ENCODE results near the gene CPT1C. TPM values are rescaled to one million over a fixed set of nuclear protein-coding genes. Genes with fewer than 3 reads are reported as not detected.

The CPT1C gene
- total RNA-seq, 1 donor from 2014 or later, result 48.8 TPM

DNA sequence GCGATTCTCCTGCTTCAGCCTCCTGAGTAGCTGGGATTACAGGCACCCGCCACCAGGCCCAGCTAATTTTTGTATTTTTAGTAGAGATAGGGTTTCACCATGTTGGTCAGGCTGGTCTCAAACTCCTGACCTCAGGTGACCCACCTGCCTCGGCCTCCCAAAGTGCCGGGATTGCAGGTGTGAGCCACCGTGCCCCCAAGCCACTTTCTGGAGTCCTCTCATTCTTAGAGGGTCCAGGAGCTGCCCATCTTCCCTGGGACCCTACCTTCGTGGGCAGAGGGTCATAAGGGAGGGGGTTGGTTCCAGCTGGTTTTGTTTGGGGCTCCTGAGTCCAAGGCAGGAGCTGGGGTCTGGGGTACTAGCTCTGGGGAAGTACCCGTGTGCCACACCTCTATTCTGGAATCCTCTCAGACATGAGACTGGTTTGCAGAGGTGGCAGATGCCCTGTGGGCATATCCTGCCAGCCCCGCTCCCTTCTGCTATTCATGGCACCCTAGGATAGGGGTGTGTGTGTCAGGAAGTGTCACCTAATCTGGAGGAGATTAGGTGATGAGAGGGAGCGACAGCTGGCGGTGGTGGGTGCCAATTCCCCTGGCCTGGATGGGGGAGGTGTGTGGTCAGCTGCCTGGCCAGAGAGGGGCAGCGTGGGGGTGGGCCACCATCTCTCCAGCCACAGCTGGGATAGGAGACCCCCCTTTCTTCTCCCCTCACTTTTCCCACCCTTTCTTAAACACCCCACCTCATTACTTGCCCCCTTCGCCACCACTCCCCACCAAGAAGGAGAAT lies 11.7 kb upstream of the CPT1C start:
- no peak overlapping the region for H3K4me3 Mint-ChIP-seq (ENCODE audit: unreplicated experiment)
- no peaks in the 10 kb centered on the region for H3K9me3 Mint-ChIP-seq (ENCODE audit: unreplicated experiment)

DNA sequence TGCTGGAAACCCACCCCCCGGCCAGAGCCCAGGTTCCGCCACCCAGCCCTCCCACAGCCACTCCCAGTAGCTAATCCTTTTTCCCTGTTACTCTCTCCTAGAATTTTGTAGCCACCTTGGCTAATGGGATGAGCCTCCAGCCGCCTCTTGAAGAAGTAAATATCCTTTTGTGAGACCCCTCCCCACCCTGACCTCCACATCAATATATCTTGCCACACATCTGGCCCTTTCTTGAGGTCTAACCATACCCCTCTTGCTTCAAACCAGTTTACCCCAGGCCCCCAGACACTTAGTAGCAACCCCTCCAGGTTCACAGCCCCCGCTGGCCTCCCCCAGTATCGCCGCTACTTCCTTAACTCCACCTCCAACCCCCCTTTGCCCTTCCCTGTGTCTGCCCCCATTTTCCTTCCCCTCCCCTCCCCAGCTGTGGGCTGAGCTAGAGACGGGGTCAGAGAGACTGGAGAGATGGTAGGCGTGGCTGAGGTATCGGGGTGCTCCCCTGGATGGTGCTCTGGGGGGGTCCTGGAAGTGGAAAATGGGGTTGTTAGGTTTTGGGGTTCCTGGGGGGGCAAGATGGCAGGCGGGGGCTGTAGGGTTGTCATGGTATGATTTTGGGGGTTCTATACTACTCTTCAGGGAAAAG lies 11.0 kb upstream of the CPT1C start:
- H3K4me1 Mint-ChIP-seq (ENCODE audit: unreplicated experiment), result peaks cover 31% of the 10 kb centered on the region
- TF ChIP-seq, protein P1, sequence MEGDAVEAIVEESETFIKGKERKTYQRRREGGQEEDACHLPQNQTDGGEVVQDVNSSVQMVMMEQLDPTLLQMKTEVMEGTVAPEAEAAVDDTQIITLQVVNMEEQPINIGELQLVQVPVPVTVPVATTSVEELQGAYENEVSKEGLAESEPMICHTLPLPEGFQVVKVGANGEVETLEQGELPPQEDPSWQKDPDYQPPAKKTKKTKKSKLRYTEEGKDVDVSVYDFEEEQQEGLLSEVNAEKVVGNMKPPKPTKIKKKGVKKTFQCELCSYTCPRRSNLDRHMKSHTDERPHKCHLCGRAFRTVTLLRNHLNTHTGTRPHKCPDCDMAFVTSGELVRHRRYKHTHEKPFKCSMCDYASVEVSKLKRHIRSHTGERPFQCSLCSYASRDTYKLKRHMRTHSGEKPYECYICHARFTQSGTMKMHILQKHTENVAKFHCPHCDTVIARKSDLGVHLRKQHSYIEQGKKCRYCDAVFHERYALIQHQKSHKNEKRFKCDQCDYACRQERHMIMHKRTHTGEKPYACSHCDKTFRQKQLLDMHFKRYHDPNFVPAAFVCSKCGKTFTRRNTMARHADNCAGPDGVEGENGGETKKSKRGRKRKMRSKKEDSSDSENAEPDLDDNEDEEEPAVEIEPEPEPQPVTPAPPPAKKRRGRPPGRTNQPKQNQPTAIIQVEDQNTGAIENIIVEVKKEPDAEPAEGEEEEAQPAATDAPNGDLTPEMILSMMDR (IDR thresholded peaks at IDR 0.05), result no peak
- H3K4me3 Mint-ChIP-seq (ENCODE audit: unreplicated experiment), result no peak overlapping the region
- H3K27ac Mint-ChIP-seq (ENCODE audit: unreplicated experiment), result peak overlapping the region; percentile 47
- no peaks in the 10 kb centered on the region for H3K9me3 Mint-ChIP-seq (ENCODE audit: unreplicated experiment)
- DNase-seq (ENCODE audit: extremely low spot score, unreplicated experiment), result no peak
- no peaks in the 10 kb centered on the region for H3K27me3 Mint-ChIP-seq (ENCODE audit: unreplicated experiment)
- peaks cover 6% of the 10 kb centered on the region for H3K36me3 Mint-ChIP-seq (ENCODE audit: unreplicated experiment)

More for the DNA sequence above, 11.7 kb upstream of the CPT1C start:
- TF ChIP-seq, protein P1 (IDR thresholded peaks at IDR 0.05), result no peak
- H3K36me3 Mint-ChIP-seq (ENCODE audit: unreplicated experiment), result peaks cover 4% of the 10 kb centered on the region
- H3K4me1 Mint-ChIP-seq (ENCODE audit: unreplicated experiment), result peaks cover 31% of the 10 kb centered on the region
- DNase-seq (ENCODE audit: extremely low spot score, unreplicated experiment), result no peak
- peak overlapping the region; percentile 83 for H3K27ac Mint-ChIP-seq (ENCODE audit: unreplicated experiment)
- H3K27me3 Mint-ChIP-seq (ENCODE audit: unreplicated experiment), result no peaks in the 10 kb centered on the region

DNA sequence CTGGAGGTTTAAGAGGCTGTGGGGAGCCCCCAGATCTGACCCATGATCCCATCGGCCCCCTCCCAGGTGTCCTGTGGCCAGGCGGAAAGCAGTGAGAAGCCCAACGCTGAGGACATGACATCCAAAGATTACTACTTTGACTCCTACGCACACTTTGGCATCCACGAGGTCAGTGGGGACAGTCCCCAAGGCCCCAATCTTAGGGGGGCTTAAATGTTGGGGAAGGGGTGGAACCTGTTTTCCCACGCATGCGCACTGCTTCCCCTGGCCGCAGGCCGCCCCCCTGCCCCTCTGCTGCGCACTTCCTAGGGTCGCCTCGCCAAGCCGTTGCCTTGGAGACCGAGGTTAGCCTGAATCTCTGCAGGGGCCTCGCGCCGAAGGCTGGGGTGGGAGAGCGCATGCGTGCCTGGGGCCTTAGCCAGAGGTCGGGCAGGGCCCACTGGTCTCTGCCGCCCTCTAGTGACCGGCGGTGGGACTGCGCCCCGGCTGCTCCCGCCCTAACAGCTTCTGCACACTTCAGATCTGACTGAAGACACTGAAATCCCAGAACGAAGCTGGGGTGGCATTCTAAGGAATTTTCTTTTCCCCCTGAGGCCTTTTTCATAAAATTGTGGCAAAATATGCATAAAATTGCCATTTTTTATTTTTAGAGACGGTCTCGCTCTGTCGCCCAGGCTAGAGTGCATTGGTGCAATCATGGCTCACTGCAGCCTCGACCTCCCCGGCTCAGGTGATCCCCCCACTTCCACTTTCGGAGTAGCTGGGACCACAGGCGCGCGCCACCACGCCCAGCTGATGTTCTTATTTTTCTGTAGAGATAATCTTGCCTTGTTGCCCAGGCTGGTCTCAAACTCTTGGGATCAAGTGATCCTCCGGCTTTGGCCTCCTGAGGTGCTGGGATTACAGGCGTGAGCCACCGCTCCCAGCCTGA lies 10.2 kb upstream of the CPT1C start:
- TF ChIP-seq, protein P1 (IDR thresholded peaks at IDR 0.05), result peak; percentile 100
- H3K36me3 Mint-ChIP-seq (ENCODE audit: unreplicated experiment), result peaks cover 13% of the 10 kb centered on the region
- DNase-seq (ENCODE audit: extremely low spot score, unreplicated experiment), result peak; percentile 98
- peak overlapping the region; percentile 18 for H3K4me3 Mint-ChIP-seq (ENCODE audit: unreplicated experiment)
- H3K9me3 Mint-ChIP-seq (ENCODE audit: unreplicated experiment), result no peaks in the 10 kb centered on the region
- H3K27ac Mint-ChIP-seq (ENCODE audit: unreplicated experiment), result peak overlapping the region; percentile 47
- peaks cover 31% of the 10 kb centered on the region for H3K4me1 Mint-ChIP-seq (ENCODE audit: unreplicated experiment)
- no peaks in the 10 kb centered on the region for H3K27me3 Mint-ChIP-seq (ENCODE audit: unreplicated experiment)

DNA sequence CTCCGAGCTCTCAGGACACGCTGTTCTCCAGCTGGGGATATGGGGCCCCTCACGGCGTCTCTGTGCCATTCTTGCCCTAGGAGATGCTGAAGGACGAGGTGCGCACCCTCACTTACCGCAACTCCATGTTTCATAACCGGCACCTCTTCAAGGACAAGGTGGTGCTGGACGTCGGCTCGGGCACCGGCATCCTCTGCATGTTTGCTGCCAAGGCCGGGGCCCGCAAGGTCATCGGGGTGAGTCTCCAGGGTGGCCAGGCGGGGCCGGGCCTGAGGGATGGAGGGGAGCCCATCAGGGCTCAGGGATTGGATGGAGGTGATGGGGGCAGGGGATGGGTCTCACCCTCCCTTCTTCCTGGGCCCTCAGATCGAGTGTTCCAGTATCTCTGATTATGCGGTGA lies 9.1 kb upstream of the CPT1C start:
- no peaks in the 10 kb centered on the region for H3K9me3 Mint-ChIP-seq (ENCODE audit: unreplicated experiment)
- no peak overlapping the region for H3K4me3 Mint-ChIP-seq (ENCODE audit: unreplicated experiment)
- DNase-seq (ENCODE audit: extremely low spot score, unreplicated experiment), result no peak
- no peaks in the 10 kb centered on the region for H3K27me3 Mint-ChIP-seq (ENCODE audit: unreplicated experiment)
- TF ChIP-seq, protein P1 (IDR thresholded peaks at IDR 0.05), result no peak
- H3K36me3 Mint-ChIP-seq (ENCODE audit: unreplicated experiment), result peaks cover 15% of the 10 kb centered on the region
- H3K27ac Mint-ChIP-seq (ENCODE audit: unreplicated experiment), result no peak overlapping the region
- peaks cover 27% of the 10 kb centered on the region for H3K4me1 Mint-ChIP-seq (ENCODE audit: unreplicated experiment)
